Airway epithelial cell (primary cell): ENCODE measurements around the gene CCRL2. TPM values are rescaled to one million over a fixed set of nuclear protein-coding genes. Genes with fewer than 3 reads are reported as not detected.

Source experiments
- total RNA-seq: library from RNA; depleted of rRNA; stranded (reverse); fragments of >200 nt; gene quantifications from 2 replicates; pipeline ENCODE4 v1.2.3, GENCODE V29; 2015

Gene CCRL2, protein sequence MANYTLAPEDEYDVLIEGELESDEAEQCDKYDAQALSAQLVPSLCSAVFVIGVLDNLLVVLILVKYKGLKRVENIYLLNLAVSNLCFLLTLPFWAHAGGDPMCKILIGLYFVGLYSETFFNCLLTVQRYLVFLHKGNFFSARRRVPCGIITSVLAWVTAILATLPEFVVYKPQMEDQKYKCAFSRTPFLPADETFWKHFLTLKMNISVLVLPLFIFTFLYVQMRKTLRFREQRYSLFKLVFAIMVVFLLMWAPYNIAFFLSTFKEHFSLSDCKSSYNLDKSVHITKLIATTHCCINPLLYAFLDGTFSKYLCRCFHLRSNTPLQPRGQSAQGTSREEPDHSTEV
- total RNA-seq = not detected in 2 replicates

DNA sequence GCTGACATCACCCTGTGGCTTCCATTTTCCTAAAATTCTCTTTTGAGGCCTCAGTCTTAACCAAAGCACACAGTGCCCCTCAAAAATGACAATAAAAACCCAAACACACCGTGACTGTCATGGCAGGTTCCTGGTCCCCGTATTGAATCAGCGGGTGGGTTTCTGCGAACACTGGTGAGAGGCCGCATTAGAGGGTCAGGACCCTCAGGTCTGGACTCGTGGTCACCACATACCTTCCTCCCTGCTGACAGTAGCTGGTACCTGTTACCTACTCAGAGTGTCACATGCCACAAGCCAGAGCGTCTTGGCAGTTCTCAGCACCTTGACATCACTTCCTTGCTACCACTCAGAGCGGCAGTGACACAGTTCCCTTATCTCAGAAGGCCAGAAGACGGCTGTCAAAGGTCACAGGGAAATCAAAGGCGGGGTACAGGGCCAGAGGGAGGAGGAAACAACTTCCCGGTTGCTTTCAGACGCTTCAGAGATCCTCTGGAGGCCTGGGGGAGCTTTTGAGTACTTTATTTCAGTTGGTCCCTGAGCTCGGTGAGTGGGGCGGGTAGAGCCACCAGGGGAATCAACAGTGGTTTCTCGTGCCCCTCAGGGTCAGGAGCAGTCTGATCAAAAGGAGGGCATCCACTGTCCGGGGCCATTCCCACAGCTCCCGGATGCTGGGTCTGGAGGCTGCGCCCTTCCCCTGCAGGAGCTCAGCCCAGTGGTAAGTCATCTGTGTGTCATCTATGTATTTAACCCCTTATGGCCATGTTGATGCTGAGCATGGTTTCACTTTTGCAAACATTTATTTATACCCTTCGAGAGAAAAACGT, at the start of gene CCRL2, which contains the start of gene CCR5AS:
Gene CCRL2 (plus strand): TSS at position 472 of the 824 bp plus-strand sequence. CDS start 821 bp downstream, outside the sequence.
Gene CCR5AS (minus strand): TSS at position 279 of the 824 bp plus-strand sequence.

DNA sequence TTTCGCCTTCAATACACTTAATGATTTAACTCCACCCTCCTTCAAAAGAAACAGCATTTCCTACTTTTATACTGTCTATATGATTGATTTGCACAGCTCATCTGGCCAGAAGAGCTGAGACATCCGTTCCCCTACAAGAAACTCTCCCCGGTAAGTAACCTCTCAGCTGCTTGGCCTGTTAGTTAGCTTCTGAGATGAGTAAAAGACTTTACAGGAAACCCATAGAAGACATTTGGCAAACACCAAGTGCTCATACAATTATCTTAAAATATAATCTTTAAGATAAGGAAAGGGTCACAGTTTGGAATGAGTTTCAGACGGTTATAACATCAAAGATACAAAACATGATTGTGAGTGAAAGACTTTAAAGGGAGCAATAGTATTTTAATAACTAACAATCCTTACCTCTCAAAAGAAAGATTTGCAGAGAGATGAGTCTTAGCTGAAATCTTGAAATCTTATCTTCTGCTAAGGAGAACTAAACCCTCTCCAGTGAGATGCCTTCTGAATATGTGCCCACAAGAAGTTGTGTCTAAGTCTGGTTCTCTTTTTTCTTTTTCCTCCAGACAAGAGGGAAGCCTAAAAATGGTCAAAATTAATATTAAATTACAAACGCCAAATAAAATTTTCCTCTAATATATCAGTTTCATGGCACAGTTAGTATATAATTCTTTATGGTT, 36.1 kb upstream of the CCRL2 start, which contains the start of gene CCR5:
Gene CCR5 (plus strand): TSS at position 108 of the 680 bp plus-strand sequence. CDS start 1,957 bp downstream, outside the sequence.

Other genes with a start within 250 kb of the CCRL2 start
- gene CCR1, start 198.9 kb upstream of the CCRL2 start, total RNA-seq = not detected in 2 replicates
- not detected in 2 replicates for gene CCR3, start 164.8 kb upstream of the CCRL2 start, total RNA-seq
- not detected in 2 replicates for gene CCR2, start 53.1 kb upstream of the CCRL2 start, total RNA-seq
- not detected in 2 replicates for gene CCR5, start 36.3 kb upstream of the CCRL2 start, total RNA-seq
- gene LTF, start 57.6 kb downstream of the CCRL2 start, total RNA-seq = 0.07 TPM in 1 of 2 replicates, not detected in the other
- gene RTP3, start 90.7 kb downstream of the CCRL2 start, total RNA-seq = not detected in 2 replicates
- gene LRRC2, start 159.0 kb downstream of the CCRL2 start, total RNA-seq = not detected in 2 replicates
- gene FAM240A, start 205.3 kb downstream of the CCRL2 start, total RNA-seq = not detected in 2 replicates